ENCODE measurements around the gene UBL5. TPM values are rescaled to one million over a fixed set of nuclear protein-coding genes. Genes with fewer than 3 reads are reported as not detected.

UBL5 gene
- total RNA-seq, 1 experiment from 2014 or later, result 302 TPM

DNA sequence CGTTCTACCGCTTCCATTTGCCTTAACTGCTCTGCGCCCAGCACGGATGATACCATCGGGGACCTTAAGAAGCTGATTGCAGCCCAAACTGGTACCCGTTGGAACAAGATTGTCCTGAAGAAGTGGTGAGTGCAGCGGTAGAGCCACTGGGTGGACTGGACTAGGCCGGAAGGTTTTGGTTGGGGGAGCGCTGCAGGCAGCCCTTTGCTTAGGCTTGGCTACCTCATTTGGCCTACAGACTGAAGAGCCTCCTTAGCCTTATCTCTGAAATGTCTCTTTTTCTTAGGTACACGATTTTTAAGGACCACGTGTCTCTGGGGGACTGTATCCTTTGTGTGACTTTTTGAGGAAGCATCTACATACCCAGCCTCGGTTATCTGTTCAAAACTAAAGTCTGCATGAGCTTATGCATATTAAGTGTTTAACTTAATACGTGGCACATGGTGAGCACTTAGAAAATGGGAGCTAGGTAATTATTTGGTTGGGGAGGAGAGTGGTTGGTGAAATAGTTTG is 889 bp downstream of the UBL5 start:
- TF ChIP-seq, protein P1, sequence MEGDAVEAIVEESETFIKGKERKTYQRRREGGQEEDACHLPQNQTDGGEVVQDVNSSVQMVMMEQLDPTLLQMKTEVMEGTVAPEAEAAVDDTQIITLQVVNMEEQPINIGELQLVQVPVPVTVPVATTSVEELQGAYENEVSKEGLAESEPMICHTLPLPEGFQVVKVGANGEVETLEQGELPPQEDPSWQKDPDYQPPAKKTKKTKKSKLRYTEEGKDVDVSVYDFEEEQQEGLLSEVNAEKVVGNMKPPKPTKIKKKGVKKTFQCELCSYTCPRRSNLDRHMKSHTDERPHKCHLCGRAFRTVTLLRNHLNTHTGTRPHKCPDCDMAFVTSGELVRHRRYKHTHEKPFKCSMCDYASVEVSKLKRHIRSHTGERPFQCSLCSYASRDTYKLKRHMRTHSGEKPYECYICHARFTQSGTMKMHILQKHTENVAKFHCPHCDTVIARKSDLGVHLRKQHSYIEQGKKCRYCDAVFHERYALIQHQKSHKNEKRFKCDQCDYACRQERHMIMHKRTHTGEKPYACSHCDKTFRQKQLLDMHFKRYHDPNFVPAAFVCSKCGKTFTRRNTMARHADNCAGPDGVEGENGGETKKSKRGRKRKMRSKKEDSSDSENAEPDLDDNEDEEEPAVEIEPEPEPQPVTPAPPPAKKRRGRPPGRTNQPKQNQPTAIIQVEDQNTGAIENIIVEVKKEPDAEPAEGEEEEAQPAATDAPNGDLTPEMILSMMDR (IDR thresholded peaks at IDR 0.05; ENCODE audit: unreplicated experiment), result no peak
- Mint-ChIP-seq H3K27me3 (ENCODE audit: insufficient read depth, unreplicated experiment) (no peaks in the 10 kb centered on the region), H3K9me3 (ENCODE audit: unreplicated experiment) (no peaks in the 10 kb centered on the region), H3K27ac (ENCODE audit: low read depth, unreplicated experiment) (peak overlapping the region; percentile 97), H3K4me3 (ENCODE audit: unreplicated experiment) (peak overlapping the region; percentile 90), H3K36me3 (ENCODE audit: insufficient read depth, unreplicated experiment) (peaks cover 20% of the 10 kb centered on the region), H3K4me1 (ENCODE audit: insufficient read depth, unreplicated experiment) (peaks cover 6% of the 10 kb centered on the region)
- intact Hi-C loops (cut with micrococcal nuclease), result no loop called here
- ChIA-PET CTCF (interaction anchor here (0.5 to 1.1 kb wide), 4 partner anchors 19 to 695 kb away, joined by 3 to 5 read pairs (median 4); no protein-coding TSS in a partner anchor), POLR2A (interaction anchor here (0.9 to 3.3 kb wide), 9 partner anchors 9 to 551 kb away, joined by 4 to 33 read pairs (median 11); partner anchors contain the start of genes FBXL12, ZNF121, ZNF561 and ZNF846)
- TSS peak; percentile 52 for BruUV-seq (replicated peaks)
- DNase-seq (ENCODE audit: unreplicated experiment), result no peak

DNA sequence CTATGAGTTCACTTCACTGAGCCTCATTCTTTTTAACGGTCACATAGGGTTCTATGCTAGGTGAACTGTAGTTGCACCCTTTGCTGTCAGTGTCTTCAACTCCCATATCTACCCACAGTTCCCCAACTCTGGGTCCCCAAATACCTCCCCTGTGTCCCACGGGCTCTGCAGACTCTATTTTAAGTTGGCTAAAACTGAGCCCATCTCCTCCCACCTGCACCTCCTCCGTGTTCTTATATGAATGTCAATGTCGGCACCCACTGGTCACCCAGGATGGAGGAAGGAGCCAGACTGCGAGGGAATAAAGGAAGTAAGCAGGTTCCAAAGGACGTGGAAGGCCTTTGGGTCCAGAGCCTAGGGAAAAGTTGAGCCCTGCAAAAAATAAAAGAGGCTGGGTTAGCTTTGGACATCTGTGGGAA is 6.6 kb downstream of the UBL5 start:
- POLR2A ChIA-PET, result interaction anchor here (1.2 kb wide), 1 partner anchor 11 kb away, joined by 3 read pairs; no protein-coding TSS in a partner anchor
- intact Hi-C loops (cut with micrococcal nuclease), result no loop called here
- DNase-seq (ENCODE audit: unreplicated experiment), result no peak
- Mint-ChIP-seq H3K27ac (ENCODE audit: low read depth, unreplicated experiment) (no peak overlapping the region), H3K4me1 (ENCODE audit: insufficient read depth, unreplicated experiment) (peaks cover 7% of the 10 kb centered on the region), H3K9me3 (ENCODE audit: unreplicated experiment) (no peaks in the 10 kb centered on the region), H3K4me3 (ENCODE audit: unreplicated experiment) (peak overlapping the region; percentile 79), H3K36me3 (ENCODE audit: insufficient read depth, unreplicated experiment) (peaks cover 22% of the 10 kb centered on the region), H3K27me3 (ENCODE audit: insufficient read depth, unreplicated experiment) (no peaks in the 10 kb centered on the region)
- CTCF ChIA-PET, result interaction anchor here (0.5 to 1.5 kb wide), 3 partner anchors 13 to 745 kb away, joined by 3 to 5 read pairs (median 3); no protein-coding TSS in a partner anchor
- no TSS peak for BruUV-seq (replicated peaks)
- TF ChIP-seq, protein P1 (IDR thresholded peaks at IDR 0.05; ENCODE audit: unreplicated experiment), result no peak

DNA sequence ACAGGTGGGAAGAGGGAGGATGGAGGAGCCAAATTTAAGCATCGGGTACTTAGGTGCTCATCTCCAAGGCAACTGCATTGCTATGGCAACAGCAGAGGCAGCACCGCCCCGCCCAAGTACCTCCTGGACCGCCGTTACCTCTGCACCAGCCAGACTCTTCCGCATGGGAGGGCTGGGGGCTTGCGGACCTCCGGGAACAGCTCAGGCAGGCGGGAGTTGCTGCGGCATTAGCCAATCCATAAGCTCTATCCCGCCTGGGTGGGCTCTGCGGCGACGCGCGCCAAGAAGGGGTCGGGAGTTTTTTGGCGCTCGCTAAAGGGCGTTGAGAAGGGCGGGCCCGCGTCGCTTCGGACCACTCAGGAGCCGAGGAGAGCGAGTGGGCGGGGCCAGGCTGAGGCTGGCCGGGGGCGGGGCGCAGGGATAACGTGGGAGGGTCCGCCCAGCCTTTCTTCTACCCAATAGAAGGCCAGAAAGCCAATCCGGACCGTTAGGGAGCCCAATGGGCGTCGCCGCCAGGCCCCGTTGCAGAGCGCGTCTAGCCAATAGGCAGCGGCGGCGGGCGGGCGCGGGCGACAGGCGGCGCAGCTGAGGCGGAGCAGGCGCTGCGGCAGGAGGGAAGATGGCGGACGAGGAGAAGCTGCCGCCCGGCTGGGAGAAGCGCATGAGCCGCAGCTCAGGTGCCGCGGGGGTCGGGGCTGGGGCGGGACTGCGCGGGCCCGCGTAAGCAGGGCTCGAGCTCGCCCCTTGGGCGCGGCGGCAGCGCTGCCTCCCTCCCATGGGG is 7.2 kb downstream of the UBL5 start, which contains the start of gene PIN1:
Gene PIN1, plus strand, starts transcription at position 593 of the 781 bp plus-strand sequence. Its CDS starts 27 bp downstream, at position 620.
- intact Hi-C loops (cut with micrococcal nuclease), result no loop called here
- ChIA-PET CTCF (interaction anchor here (0.5 to 1.5 kb wide), 5 partner anchors 13 to 1211 kb away, joined by 3 to 5 read pairs (median 3); no protein-coding TSS in a partner anchor), POLR2A (interaction anchor here (0.7 to 1.2 kb wide), 2 partner anchors 10 to 16 kb away, joined by 3 to 4 read pairs; partner anchors contain the start of gene FBXL12)
- no peaks in the 10 kb centered on the region for H3K9me3 Mint-ChIP-seq (ENCODE audit: unreplicated experiment)
- TF ChIP-seq, protein P1 (IDR thresholded peaks at IDR 0.05; ENCODE audit: unreplicated experiment), result peak; percentile 48
- peaks cover 7% of the 10 kb centered on the region for H3K4me1 Mint-ChIP-seq (ENCODE audit: insufficient read depth, unreplicated experiment)
- H3K27me3 Mint-ChIP-seq (ENCODE audit: insufficient read depth, unreplicated experiment), result no peaks in the 10 kb centered on the region
- peak within 1 kb of the TSS; percentile 66 for H3K27ac Mint-ChIP-seq (ENCODE audit: low read depth, unreplicated experiment)
- H3K4me3 Mint-ChIP-seq (ENCODE audit: unreplicated experiment), result peak within 1 kb of the TSS; percentile 79
- peak; percentile 99 for DNase-seq (ENCODE audit: unreplicated experiment)
- H3K36me3 Mint-ChIP-seq (ENCODE audit: insufficient read depth, unreplicated experiment), result peaks cover 23% of the 10 kb centered on the region
- no TSS peak for BruUV-seq (replicated peaks)

DNA sequence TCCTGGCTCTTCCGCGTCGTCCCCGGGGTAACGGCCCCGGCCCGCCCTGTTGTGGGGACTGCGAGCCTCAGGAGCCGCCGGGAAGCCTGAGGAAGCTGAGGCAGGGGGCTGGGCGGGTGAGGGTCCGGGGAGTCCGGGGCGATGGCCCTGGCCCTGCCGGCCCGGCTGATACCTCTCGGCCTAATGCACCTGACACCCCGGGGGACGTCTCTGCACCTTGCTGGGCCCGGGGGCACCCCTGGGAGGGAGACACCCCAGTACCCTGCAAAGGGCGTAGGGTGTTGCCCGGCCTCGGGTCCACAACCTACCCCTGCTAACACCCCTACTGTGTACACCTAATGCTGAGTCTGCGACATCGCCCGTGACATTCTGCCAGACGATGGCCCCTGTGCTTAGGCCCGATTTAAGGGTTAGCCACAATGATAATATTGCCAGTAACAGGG is 7.8 kb downstream of the UBL5 start:
- TF ChIP-seq, protein P1 (IDR thresholded peaks at IDR 0.05; ENCODE audit: unreplicated experiment), result no peak
- Mint-ChIP-seq H3K36me3 (ENCODE audit: insufficient read depth, unreplicated experiment) (peaks cover 25% of the 10 kb centered on the region), H3K27me3 (ENCODE audit: insufficient read depth, unreplicated experiment) (no peaks in the 10 kb centered on the region), H3K27ac (ENCODE audit: low read depth, unreplicated experiment) (peak overlapping the region; percentile 66), H3K4me1 (ENCODE audit: insufficient read depth, unreplicated experiment) (peaks cover 7% of the 10 kb centered on the region), H3K9me3 (ENCODE audit: unreplicated experiment) (no peaks in the 10 kb centered on the region), H3K4me3 (ENCODE audit: unreplicated experiment) (peak overlapping the region; percentile 79)
- POLR2A ChIA-PET, result interaction anchor here (0.7 to 1.2 kb wide), 2 partner anchors 10 to 17 kb away, joined by 3 to 4 read pairs; partner anchors contain the start of gene FBXL12
- BruUV-seq (replicated peaks), result TSS peak; percentile 15
- CTCF ChIA-PET, result interaction anchor here (0.6 to 1.5 kb wide), 4 partner anchors 8 to 1211 kb away, joined by 3 to 5 read pairs (median 3); partner anchors contain the start of gene UBL5
- intact Hi-C loops (cut with micrococcal nuclease), result no loop called here
- no peak for DNase-seq (ENCODE audit: unreplicated experiment)

All from MCF 10A (cell line).